Epithelial cell of esophagus (primary cell): ENCODE measurements around the gene DNAJC12.
"Not testable (repeated sequence)": the region's sequence is repeated elsewhere in the genome, so short reads cannot be mapped to it uniquely, and the experiment has no call there.

Experiments
- DNase-seq: peaks from one replicate; pipeline ENCODE4 v3.0.0; 2010; ENCODE audit warnings: low read depth
- H3K4me3 ChIP-seq: 2 replicates; pipeline ENCODE4 v1.5.1; 2011; ENCODE audit warnings: mild to moderate bottlenecking, low read length, control low read depth
- CTCF ChIP-seq: IDR thresholded peaks from 2 replicates; pipeline ENCODE4 v1.5.1; 2011; ENCODE audit warnings: low read depth, mild to moderate bottlenecking, low read length, control low read depth, inconsistent platforms; ENCODE audit not compliant: insufficient read depth; ENCODE audit errors: missing control alignments

The DNAJC12 gene

GRCh38 chr10:67764012-67764822, 73.8 kb downstream of the DNAJC12 start:
- peak overlapping the region; percentile 87 for H3K4me3 ChIP-seq
- DNase-seq, result peak; percentile 88
- TF ChIP-seq CTCF, result no peak

- peak; percentile 39 for DNase-seq
- H3K4me3 ChIP-seq, result peak overlapping the region; percentile 87
- TF ChIP-seq CTCF, result no peak
These were observed 74.4 kb downstream of the DNAJC12 start for GRCh38 chr10:67763499-67764011.

- not testable (repeated sequence) for H3K4me3 ChIP-seq, DNase-seq
These were observed 75.4 kb downstream of the DNAJC12 start for GRCh38 chr10:67762567-67762966.

GRCh38 chr10:67760272-67760671, 77.7 kb downstream of the DNAJC12 start:
- no peak for TF ChIP-seq CTCF
- DNase-seq, result no peak
- no peak overlapping the region for H3K4me3 ChIP-seq
